GM18867 (cell line): ENCODE data around the gene CNEP1R1.

ENCODE experiments used
- ATAC-seq: cut with Tn5 transposase; IDR thresholded peaks from one replicate; pipeline ENCODE4 v1.9.1; 2021; ENCODE audit warnings: mild to moderate bottlenecking, moderate library complexity; ENCODE audit not compliant: unreplicated experiment

CNEP1R1 gene

DNA sequence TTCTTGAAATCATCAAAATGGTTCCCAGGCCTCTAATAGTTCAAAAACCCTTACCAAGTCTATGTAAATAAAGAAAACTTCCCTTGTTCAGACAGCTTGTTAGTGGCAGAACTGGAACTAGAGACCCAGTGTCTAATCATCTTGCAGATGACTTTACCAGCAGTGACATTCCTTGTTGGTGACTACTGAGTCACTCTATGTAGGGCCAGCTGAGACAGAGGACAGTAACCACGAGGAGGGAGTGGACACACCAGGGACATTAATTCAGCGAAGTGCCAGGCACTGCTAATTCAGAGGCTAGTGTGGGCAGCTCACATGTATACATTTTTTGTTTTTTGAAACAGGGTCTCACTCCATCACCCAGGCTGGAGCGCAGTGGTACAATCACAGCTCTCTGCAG, 34.6 kb downstream of the CNEP1R1 start:
- no peak for ATAC-seq

DNA sequence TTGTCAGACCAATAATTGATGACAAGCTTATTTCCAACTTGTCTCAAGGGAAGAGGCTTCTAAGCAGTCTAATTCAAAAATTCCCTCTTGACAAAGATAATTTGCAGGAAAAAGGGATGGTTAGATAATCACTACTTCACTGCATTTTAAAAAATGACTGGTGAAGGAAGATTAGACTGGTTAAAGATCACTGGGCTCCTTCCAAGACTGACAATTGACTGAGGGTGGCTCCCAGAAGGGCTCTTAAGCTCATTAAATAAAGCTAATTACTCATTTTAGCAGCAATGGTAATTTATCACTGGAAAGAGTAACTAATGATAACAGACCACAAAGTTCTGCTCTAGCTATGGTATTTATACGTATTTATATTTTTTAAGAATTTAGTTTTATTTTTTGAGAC, 36.3 kb downstream of the CNEP1R1 start:
- no peak for ATAC-seq

GRCh38 chr16:50065241-50065623, 40.2 kb downstream of the CNEP1R1 start:
- ATAC-seq: no peak

GRCh38 chr16:50065624-50066481, 40.8 kb downstream of the CNEP1R1 start, which contains the start of gene HEATR3:
Gene HEATR3 (plus strand): TSS chr16:50065970. CDS start chr16:50066132, 162 bp downstream.
- peak; percentile 79 for ATAC-seq

GRCh38 chr16:50066482-50067289, 41.7 kb downstream of the CNEP1R1 start:
- ATAC-seq: no peak

GRCh38 chr16:50067290-50067853, 42.3 kb downstream of the CNEP1R1 start:
- ATAC-seq: peak; percentile 33

- no peak for ATAC-seq
Measured at GRCh38 chr16:50068550-50068949, 43.5 kb downstream of the CNEP1R1 start.

GRCh38 chr16:50069060-50069459, 44.0 kb downstream of the CNEP1R1 start:
- ATAC-seq: no peak

- ATAC-seq: no peak
Measured at GRCh38 chr16:50071075-50071671, 46.1 kb downstream of the CNEP1R1 start.

DNA sequence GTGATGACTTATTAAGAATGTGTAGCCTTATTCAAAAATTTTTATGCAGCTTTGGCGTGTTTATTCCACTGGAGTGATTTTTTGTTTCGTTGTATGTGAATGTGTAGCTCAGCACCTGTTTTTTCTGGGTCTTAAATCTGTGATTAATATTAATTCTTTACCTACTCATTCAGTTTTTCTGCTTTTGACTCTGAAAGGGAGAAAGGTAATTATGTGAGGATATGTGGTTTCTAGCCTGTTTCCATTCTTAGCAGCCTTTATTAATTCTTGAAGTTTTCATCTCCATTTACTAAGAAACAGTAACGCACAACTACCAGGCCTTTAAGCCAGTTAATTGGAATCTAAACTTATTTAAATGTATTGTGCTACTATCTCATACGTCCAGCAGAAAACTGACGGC, 47.7 kb downstream of the CNEP1R1 start:
- ATAC-seq: no peak

- no peak for ATAC-seq
Measured at GRCh38 chr16:50079397-50080140, 54.5 kb downstream of the CNEP1R1 start.

DNA sequence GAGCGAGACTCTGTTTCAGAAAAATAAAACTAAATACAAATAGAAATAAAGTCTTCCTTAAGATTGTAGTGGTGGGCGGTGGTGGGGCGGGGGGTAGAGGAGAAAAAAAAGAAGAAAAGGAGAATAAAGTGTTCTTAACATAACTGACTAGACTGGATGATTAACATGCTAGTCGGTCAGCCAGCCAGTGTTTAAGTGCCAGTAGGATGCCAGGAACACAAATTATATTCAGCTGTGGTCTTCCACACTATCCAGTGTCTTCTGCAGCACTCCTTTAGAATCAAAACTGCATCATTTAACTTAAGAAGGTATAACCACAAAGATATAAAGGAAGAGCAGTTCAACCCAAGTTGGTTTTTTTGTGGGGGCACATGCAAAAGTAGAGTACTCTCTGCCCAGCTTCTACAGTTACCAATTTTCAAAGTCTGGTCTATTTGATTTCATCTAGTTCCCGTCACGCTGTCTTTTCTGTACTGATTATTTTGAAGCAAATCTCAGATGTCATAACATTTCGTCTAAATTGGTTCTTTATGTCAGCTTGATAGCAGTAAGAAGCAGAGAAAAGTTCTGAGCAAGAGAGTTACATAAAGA, 56.5 kb downstream of the CNEP1R1 start:
- ATAC-seq: no peak

DNA sequence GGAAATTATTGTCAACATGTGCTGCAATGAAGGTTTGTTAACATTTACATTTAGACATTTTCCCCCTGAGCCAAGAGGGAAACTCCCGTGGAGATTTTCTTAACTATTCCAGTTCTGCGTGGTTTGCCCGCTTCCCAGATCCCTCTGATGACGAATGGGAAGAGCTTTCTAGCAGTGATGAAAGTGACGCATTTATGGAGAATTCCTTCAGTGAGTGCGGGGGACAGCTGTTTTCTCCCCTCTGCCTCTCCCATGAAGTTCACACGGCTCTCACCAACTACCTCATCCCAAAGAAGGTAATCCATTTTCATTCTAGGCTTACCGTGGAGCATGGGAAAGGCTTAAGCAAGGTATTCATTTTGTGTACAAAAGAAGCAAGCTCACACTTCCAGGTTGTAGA, 59.0 kb downstream of the CNEP1R1 start:
- ATAC-seq: no peak

DNA sequence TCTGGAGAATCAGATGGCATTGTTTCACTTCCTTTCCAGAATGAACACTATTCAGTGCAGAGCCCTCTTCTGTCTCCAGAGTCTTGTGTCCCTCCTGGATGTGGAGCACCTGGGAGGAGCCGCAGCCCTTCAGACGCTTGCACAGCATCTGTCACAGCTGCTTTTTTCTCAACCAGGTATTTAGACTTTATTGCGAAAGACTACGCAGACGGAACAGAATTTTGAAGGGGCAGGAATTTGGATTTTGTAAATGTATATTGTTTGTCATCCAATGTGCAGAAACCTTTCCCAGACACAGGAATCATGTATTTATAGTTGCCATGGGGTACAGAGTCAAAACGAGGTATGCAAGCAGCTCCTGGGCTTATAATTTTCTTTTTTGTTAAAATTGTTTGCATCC, 61.2 kb downstream of the CNEP1R1 start:
- ATAC-seq: no peak
